HG02870 (cell line): ENCODE data around the gene CLTB.
"Not testable (repeated sequence)": the region's sequence is repeated elsewhere in the genome, so short reads cannot be mapped to it uniquely, and the experiment has no call there.

Source experiments
- ATAC-seq: cut with Tn5 transposase; IDR thresholded peaks from one replicate; pipeline ENCODE4 v1.9.1; 2021; ENCODE audit warnings: mild to moderate bottlenecking, moderate library complexity; ENCODE audit not compliant: unreplicated experiment

The CLTB gene, protein sequence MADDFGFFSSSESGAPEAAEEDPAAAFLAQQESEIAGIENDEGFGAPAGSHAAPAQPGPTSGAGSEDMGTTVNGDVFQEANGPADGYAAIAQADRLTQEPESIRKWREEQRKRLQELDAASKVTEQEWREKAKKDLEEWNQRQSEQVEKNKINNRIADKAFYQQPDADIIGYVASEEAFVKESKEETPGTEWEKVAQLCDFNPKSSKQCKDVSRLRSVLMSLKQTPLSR

GRCh38 chr5:176415952-176416924 lies at the start of gene CLTB:
Gene CLTB, minus strand, starts transcription at chr5:176416539. Its CDS starts 176 bp downstream, at chr5:176416363.
- ATAC-seq, result peak; percentile 84

DNA sequence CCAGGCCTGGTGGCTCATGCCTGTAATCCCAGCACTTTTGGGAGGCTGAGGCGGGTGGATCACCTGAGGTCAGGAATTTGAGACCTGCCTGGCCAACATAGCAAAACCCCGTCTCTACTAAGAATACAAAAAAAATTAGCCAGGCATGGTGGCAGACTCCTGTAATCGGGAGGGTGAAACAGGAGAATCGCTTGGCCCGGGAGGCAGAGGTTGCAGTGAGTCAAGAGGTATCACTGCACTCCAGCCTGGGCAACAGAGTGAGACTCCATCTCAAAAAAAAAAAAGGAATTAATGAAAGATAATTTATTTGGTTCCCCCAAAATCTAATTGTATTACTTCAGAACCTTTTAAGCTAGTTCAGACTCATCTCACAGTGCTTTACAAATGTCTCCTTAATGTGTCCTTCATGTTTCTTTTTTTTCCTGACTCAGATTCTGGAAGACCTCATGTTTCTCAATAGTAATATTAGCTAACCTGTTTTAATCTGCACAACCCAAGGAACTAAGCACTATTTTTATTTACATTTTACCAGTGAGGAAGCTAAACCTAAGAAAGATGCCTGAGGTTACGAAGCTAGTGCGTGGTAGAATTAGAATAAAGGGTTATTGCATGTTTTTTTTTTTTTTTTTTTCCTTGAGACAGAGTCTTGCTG lies 46.9 kb upstream of the CLTB start:
- ATAC-seq, result no peak

DNA sequence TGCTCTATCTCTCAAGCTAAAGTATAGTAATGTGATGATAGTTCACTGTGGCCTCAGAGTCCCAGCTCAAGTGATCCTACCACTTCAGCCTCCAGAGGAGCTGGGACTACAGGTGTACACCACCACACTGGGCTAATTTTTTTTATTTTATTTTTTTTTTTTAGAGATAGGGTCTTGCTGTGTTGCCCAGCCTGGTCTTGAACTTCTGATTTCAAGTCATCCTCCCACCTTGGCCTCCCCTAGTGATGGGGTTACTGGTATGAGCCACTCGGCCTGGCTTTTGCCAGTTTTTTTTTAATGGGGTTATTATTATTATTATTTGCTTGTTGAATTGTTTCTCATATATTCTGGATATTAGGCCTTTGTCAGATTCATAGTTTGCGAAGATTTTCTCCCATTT lies 45.0 kb upstream of the CLTB start:
- ATAC-seq, result no peak

DNA sequence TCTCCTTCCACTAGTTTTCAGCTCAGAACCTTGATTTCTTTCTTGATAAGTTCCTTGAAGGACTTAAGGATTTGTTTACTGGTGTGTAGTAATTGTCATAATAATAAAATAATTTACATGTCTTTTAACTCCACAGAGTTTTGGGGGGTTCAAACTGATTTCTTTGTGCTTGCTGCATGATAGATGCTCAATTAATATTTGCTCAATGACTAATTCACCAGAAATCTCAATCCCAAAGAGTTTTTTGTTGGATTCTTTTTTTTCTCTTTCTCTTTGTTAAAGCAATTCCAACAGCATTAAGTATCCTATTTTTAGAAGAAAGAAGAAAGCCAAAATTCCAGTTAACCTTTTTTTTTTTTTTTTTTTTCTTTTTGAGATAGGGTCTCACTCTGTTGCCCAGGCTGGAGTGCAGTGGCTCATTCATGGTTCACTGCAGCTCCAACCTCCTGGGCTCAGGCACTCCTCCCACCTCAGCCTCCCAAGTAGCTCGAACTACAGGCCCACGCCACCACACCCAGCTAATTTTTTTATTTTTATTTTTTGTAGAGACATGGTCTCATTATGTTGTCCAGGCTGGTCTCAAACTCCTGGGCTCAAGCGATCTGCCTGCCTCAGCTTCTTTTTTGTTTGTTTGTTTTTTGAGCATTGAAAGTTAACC lies 42.7 kb upstream of the CLTB start:
- no peak for ATAC-seq

GRCh38 chr5:176454724-176455394 lies 38.5 kb upstream of the CLTB start:
- no peak for ATAC-seq

GRCh38 chr5:176450077-176450476 lies 33.7 kb upstream of the CLTB start:
- no peak for ATAC-seq

GRCh38 chr5:176447978-176448608 lies 31.8 kb upstream of the CLTB start, which contains the start of gene FAF2:
Gene FAF2, plus strand, starts transcription at chr5:176448385. Its CDS starts 23 bp downstream, at chr5:176448408.
- peak; percentile 92 for ATAC-seq

GRCh38 chr5:176447591-176447977 lies 31.2 kb upstream of the CLTB start:
- ATAC-seq, result peak; percentile 27

DNA sequence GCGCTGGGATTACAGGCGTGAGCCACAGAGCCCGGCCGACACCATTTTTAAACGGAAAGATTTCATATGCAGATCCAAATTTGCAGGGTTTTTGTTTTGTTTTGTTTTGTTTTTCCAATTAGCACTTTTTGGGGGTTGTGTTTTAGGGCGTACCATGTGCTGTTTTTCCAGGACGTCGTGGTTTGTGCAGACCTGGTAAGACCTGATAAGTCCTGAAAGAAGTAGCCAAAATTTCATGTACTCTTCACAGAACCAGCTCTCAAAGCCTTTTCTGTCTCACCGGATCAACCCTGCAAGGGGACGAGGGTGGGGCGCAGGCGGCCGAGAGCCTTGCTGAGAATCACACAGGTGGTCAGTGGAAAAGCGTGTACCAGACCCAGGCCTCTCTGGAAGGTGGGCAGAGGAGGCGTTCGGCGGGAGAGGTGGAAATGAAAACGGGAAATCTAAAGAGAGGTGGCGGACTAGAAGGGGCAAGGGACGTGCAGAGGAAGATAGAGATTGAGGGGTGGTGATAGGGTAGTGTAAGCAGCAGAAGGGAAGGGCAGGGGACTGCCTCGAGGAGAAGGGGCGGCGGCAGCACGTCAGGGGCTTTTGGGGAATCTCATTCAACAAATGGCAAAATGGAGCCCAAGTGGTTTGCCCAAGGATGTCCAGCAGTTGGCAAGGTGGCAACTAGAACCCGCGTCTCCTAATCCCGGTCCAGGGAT lies 30.7 kb upstream of the CLTB start:
- ATAC-seq, result no peak

DNA sequence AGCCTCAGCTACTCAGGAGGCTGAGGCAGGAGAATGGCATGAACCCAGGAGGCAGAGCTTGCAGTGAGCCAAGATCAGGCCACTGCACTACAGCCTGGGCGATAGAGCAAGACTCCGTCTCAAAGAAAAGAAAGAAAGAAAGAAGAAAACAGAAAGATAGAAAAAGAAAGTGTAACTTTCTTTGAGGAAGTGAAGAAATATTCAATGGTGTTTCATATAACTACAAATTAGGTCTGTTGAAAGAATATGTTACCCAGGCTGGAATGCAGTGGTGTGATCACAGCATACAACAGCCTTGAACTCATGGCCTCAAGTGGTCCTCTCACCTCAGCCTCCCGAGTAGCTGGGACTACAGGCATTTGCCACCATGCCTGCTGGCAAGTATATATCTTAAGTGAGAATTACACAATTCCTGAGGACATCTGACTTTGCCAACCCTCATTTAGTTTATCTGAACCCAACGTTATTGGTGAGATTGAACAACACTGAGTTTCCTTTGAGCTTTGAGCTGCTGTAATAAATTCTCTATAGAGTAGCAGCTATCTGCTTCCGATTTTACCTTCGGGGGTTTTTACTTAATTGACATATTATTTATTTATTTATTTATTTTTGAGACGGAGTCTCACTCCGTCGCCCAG lies 29.8 kb upstream of the CLTB start:
- no peak for ATAC-seq

DNA sequence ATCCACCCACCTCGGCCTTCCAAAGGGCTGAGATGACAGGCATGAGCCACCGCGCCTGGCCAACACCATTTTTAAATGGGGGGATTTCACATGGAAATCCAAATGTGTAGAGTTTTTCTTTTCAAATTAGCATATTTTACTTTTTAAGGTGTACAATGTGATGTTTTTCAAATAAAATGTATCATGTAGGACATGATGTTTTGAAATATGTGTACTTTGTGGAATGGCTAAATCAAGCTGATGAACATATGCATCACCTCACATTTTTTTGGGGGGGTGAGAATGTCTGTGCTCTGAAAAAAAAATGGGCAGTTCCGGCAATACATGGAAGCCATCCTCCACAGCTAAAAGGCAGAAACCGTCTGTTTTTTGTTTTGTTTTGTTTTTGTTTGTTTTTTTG lies 28.4 kb upstream of the CLTB start:
- no peak for ATAC-seq

DNA sequence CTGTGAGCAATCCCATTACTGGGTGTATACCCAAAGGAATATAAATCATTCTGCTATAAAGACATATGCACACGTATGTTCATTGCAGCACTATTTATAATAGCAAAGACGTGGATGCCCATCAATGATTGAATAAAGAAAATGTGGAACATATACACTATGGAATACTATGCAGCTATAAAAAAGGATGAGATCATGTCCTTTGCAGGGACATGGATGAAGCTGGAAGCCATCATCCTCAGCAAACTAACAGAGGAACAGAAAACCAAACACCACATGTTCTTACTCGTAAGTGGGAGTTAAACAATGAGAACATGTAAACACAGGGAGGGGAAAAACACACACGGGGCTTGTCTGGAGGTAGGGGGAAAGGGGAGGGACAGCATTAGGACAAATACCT lies 26.6 kb upstream of the CLTB start:
- ATAC-seq, result not testable (repeated sequence)

DNA sequence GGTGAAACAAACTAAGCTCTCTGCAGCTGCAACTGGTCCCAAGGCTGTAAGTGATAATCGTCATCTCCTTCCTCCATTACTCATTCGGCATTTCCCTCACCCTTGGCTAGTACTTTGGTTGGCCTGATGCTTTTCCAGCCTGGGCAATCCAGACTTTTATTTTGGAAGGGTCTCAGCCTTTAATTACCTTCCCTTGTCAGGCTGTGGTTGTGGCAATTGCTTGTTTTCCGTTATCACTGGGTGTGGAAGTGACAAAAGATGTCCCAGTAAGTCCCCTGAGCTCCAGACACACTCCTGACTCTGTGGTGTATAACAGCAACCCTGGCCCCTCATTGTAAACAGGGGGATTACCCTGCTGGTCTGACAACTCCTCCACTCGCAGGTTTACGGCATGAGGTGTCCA lies 25.6 kb upstream of the CLTB start:
- no peak for ATAC-seq

GRCh38 chr5:176440927-176441706 lies 24.8 kb upstream of the CLTB start:
- ATAC-seq, result no peak

- ATAC-seq, result no peak
Measured at GRCh38 chr5:176438959-176439757, 22.8 kb upstream of the CLTB start.

GRCh38 chr5:176436656-176437055 lies 20.3 kb upstream of the CLTB start:
- ATAC-seq, result no peak

GRCh38 chr5:176432707-176433106 lies 16.4 kb upstream of the CLTB start:
- ATAC-seq, result no peak
